Sciatic nerve (tissue), 2 donors: ENCODE results near the gene FAM25A. TPM values are rescaled to one million over a fixed set of nuclear protein-coding genes. Genes with fewer than 3 reads are reported as not detected.

Experiments used
- ATAC-seq: fragments of 200-7000 bp; cut with Tn5 transposase; one replicate; pipeline ENCODE4 v1.9.1; 2020; ENCODE audit warnings: mild to moderate bottlenecking, moderate library complexity
- DNase-seq: peaks from one replicate; pipeline ENCODE4 v3.0.0-alpha.2; 2020; ENCODE audit warnings: low spot score
- intact Hi-C: fragments of 100-400 bp; cut with DNase I; formaldehyde crosslinking; loops from one replicate; pipeline ENCODE4 v1.14.2; 2022
- total RNA-seq: library from RNA; stranded (reverse); fragmentation: NEBNext Ultra II Directional; extraction: Animal tissue kit (Norgen Biotek cat#: 25700); gene quantifications from one replicate; pipeline ENCODE4 v1.2.1, GENCODE V29; 2021
- donor health status: DM: no; HTN: no; CAD: no.
- donor health status: DM: no; HTN: no; CAD: no.

The FAM25A gene
- total RNA-seq, 1 donor from 2014 or later = not detected

DNA sequence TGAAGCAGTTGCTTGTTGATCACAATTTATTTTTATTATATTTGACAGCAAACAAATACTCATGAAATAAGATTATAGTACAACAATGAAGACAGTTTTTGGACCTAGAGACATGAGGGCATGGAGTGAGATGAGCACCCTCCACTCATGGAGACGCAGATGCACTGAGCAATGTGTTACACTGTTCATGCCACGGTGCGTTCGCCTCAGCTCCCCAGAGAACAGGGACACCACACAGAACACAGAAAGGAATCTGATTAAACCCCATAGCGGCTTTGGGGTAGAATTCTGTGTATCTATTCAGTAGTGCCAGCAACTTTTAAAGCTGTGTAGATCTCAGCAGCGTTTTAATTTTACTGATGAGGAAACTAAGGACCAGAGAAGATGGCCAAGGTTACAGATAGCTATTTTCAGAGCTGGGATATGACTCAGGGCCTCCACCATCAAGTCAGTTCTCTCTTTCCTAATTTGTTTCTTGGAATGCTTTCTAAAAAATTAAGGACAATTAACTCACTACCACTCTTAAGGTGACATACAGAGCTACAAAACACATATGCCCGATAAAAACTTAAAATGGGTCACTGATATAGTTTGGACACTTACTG, 33.6 kb downstream of the FAM25A start:
- DNase-seq (no peak), ATAC-seq (no peak)
- intact Hi-C loops = no loop called here

- peak; percentile 62 for ATAC-seq
- no peak for DNase-seq
- intact Hi-C loops = no loop called here
These were observed 34.5 kb downstream of the FAM25A start for GRCh38 chr10:87054373-87055295.

GRCh38 chr10:87058171-87058570, 38.1 kb downstream of the FAM25A start:
- ATAC-seq = peak; percentile 77
- intact Hi-C loops = no loop called here
- no peak for DNase-seq

GRCh38 chr10:87059401-87059800, 39.3 kb downstream of the FAM25A start:
- intact Hi-C loops = no loop called here
- ATAC-seq (no peak), DNase-seq (no peak)

- DNase-seq = no peak
- ATAC-seq = no peak
- intact Hi-C loops = no loop called here
These were observed 40.3 kb downstream of the FAM25A start for GRCh38 chr10:87060280-87060928.

DNA sequence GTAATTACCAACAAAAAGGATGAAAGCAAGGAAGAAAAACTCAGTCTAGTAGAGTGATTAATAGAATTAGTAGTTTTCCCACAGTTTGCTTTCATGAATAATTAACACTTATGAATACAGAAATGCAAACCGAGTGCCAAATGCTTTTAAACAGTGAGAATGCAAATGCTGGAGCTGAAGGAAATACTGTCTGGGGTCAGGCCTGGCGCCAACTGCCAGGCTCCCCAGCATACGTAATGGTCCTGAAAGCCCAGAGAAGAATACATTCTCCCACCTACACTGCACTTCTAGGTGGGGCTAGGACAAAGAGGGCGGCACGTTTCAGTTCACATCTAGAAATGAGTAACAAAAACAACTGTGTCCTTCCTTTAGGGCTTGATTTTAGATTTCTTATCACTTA, 44.6 kb downstream of the FAM25A start:
- ATAC-seq (no peak), DNase-seq (no peak)
- intact Hi-C loops = no loop called here

GRCh38 chr10:87066178-87066577, 46.1 kb downstream of the FAM25A start:
- intact Hi-C loops = no loop called here
- DNase-seq (no peak), ATAC-seq (no peak)

DNA sequence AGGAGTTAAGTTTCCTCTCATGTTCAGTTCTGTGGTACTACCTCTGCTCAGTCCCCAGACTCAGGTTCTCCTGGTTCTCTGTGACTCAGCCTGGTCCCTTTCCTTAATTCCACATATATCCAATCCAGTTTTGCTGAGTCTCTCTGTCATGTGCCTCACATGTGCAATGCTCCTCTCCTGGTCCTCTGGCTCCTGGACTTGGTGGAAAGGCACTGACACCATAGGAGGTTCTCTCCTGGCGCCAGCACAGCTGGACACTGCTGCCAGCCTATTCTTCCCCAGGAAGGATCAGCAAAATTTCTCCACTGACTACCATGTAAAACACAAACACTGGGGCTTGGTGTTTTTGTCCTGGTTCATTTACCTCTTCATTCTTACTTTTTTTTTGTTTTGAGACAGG, 46.8 kb downstream of the FAM25A start:
- ATAC-seq = no peak

DNA sequence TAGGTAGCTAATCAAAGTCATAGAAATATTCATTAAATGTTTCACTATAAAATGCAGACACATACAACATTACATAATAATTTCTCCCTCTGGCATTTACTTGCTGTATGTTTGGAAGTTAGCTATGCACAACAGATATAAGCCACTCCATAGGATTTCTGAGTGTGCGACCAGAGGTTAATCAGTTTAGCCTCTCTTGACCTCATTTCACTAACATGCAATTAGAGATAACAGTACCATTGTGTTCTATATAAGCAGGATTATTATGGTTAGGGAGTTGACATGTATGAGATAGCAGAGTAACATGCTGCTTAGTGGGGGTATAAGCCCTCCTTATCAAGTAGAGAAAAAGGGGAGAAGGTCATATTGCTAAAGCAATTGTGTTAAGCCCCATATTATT, 48.2 kb downstream of the FAM25A start:
- ATAC-seq (no peak), DNase-seq (no peak)
- intact Hi-C loops = no loop called here

More for the DNA sequence above, 46.8 kb downstream of the FAM25A start:
- DNase-seq = no peak
- intact Hi-C loops = no loop called here

DNA sequence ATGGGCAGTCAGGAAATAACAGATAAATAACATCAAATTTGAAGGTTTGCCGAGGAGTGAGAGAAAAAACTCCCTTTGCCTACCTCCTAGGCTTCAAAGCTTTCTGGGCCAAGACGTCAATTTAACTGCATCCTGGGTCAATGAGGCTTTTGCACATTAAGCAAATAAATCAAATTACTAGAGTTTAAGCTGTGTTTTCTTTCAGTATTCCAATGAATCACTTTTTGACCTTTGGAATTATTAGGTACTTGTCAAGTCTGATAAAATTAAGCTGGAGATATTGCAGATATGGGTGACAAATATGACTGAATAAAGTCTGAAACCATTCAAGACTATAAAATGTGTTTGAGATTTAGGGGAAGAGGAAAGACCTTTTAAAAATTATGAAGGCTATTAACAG, 52.4 kb downstream of the FAM25A start:
- DNase-seq (no peak), ATAC-seq (no peak)
- intact Hi-C loops = no loop called here

Other genes starting within 250 kb of the FAM25A start
- 66.2 TPM for gene MMRN2, start 62.7 kb upstream of the FAM25A start, total RNA-seq
- gene SNCG, start 61.7 kb upstream of the FAM25A start, total RNA-seq = 132 TPM
- 599 TPM for gene ADIRF, start 51.8 kb upstream of the FAM25A start, total RNA-seq
- 141 TPM for gene GLUD1, start 74.5 kb downstream of the FAM25A start, total RNA-seq
- gene SHLD2, start 74.9 kb downstream of the FAM25A start, total RNA-seq = 25.8 TPM
- gene NUTM2A, start 205.2 kb downstream of the FAM25A start, total RNA-seq = 0.89 TPM